Bone marrow (tissue), 2 donors: Measurements from ENCODE around the gene ZFAND4.
"Not testable (repeated sequence)": the region's sequence is repeated elsewhere in the genome, so short reads cannot be mapped to it uniquely, and the experiment has no call there.

Experiments used
- DNase-seq, 2 donors: peaks; one replicate each; lab custom pipeline; 2025; lab: John Stamatoyannopoulos, UW

ZFAND4 gene

DNA sequence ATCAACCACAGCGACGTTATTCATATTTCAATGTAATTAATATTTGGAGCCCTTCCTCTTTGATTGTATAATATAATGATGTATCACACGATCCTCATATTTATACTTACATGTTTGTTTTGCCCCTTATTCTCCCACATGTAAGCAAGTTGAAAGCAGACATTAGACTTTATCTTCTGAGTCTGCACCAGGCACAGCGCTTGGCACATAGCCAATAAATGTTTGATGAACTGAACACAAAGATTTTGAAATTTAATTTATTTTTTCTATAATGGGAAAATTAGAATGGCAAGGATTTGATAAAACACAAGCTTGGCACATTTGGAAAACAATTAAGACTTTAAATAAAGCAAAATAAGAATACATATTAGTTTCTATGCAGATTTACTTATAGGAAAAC is 31.6 kb downstream of the ZFAND4 start:
- no peak for DNase-seq

- DNase-seq: no peak
Measured at GRCh38 chr10:45640049-45640448, 32.5 kb downstream of the ZFAND4 start.

- DNase-seq: no peak
Measured at GRCh38 chr10:45627412-45628048, 45.0 kb downstream of the ZFAND4 start.

GRCh38 chr10:45625879-45626278 is 46.7 kb downstream of the ZFAND4 start:
- no peak for DNase-seq

GRCh38 chr10:45624724-45625123 is 47.8 kb downstream of the ZFAND4 start:
- no peak for DNase-seq

DNA sequence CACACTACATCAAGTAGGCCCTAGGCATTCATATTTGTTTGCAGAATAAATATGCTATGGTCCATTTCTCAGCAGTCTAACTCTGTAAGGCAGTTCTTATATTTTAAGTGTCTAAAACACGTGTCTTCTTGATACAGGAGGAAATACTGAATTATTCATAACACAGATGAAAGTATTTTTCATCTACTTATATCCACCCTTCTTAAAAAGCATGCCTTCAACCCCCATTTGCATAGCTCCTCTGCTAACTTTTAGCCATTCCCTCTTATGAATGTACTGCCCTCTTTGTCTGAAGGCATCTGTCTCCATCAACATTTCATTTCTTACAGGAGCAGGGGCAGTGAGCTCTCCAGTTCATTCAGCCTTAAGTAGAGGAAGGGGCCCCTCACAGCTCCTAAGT is 57.7 kb downstream of the ZFAND4 start:
- DNase-seq: no peak

DNA sequence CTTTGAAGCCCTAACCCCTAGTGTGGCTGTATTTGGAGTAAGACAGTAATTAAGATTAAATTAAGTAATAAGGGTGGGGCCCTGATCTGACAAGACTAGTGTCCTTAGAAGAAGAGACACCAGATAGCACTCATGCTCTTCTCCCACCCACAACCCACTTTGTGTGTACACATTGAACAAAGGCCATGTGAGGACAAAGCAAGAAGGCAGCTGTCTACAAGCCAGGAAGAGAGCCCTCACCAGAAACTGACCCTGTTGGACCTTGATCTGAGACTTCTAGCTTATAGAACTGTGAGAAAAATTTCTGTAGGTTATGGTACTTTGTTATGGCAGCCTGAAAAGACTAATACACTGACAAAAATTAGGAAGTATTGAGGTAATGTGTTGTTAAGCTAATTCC is 59.8 kb downstream of the ZFAND4 start:
- no peak for DNase-seq

- DNase-seq: no peak
Measured at GRCh38 chr10:45608052-45608451, 64.5 kb downstream of the ZFAND4 start.

GRCh38 chr10:45607276-45607675 is 65.3 kb downstream of the ZFAND4 start:
- DNase-seq: no peak

DNA sequence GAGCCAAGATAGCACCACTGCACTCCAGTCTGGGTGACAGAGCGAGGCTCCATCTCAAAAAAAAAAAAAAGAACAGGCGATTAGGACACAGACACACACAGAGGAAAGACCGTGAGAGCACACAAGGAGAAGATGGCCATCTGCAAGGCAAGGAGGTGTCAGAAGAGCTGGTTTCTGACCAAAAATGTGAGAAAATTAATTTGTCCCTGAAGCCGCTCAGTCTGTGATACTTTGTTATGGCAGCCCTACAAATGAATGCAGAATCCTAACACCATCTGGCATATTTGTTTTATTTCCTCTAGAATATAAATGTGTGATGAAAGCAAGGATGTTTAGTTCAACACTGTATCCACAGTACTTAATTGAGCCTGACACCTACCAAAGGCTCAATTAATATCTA is 69.7 kb downstream of the ZFAND4 start:
- DNase-seq: no peak

DNA sequence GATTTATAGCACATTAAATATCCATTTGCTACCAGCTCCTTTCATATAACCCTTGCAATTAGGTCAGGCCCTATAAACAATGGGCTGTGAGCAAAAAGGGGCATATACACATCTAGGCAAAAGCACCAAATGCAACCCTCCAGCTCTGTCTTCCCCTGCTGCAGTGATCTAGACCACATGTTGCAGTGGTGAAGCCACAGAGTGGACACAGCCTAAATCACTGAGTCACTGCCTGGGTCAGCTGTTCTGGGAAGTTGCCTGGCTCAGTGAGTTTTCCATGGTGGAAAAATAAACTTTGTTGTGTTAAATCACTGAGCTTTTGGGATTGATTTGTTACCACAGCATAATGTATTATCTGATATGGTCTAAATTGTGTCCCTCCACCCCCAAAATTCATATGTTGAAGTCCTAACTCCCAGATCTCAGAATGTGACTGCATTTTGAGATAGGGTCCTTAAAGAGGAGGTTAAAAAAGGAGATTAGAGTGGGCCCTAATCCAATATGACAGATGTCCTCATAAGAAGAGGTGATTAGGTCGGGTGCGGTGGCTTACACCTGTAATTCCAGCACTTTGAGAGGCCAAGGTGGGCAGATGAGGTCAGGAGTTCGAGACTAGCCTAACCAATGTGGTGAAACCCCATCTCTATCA is 70.4 kb downstream of the ZFAND4 start:
- no peak for DNase-seq

DNA sequence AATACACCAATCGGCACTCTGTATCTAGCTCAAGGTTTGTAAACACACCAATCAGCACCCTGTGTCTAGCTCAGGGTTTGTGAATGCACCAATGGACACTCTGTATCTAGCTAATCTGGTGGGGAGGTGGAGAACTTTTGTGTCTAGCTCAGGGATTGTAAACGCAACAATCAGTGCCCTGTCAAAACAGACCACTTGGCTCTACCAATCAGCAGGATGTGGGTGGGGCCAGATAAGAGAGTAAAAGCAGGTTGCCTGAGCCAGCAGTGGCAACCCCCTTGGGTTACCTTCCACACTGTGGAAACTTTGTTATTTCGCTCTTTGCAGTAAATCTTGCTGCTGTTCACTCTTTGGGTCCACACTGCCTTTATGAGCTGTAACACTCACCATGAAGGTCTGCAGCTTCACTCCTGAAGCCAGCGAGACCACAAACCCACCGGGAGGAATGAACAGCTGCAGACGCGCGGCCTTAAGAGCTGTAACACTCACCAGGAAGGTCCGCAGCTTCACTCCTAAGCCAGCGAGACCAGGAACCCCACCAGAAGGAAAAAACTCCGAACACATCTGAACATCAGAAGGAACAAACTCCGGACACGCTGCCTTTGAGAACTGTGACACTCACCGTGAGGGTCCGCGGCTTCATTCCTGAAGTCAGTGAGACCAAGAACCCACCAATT is 71.2 kb downstream of the ZFAND4 start:
- not testable (repeated sequence) for DNase-seq

DNA sequence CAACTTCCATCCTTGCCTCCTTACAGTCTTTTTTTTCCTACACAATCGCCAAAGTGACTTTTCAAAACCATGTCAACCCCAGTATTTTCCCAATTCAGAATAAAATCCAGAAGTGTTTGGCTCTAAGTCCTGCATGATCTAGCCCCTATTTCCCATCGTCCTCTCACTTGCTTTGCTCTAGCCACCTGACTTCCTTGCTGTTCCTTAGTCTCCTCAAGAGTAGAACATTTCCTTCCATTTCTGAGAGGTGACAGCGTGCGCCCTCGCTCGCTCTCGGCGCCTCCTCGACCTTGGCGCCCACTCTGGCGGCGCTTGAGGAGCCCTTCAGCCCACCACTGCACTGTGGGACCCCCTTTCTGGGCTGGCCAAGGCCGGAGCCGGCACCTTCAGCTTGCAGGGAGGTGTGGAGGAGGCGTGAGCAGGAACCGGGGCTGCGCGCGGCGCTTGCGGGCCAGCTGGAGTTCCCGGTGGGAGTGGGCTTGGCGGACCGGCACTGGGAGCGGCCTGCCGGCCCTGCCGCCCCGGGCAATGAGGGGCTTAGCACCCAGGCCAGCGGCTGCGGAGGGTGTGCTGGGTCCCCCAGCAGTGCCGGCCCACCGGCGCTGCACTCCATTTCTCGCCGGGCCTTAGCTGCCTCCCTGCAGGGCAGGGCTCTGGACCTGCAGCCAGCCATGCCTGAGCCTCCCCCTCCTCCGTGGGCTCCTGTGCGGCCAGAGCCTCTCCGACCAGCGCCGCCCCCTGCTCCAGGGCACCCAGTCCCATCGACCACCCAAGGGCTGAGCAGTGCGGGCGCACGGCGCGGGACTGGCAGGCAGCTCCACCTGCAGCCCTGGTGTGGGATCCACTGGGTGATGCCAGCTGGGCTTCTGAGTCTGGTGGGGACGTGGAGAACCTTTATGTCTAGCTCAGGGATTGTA is 72.0 kb downstream of the ZFAND4 start:
- DNase-seq: not testable (repeated sequence)

GRCh38 chr10:45599646-45600045 is 72.9 kb downstream of the ZFAND4 start:
- no peak for DNase-seq

GRCh38 chr10:45599021-45599603 is 73.5 kb downstream of the ZFAND4 start:
- no peak for DNase-seq

GRCh38 chr10:45596526-45596925 is 76.0 kb downstream of the ZFAND4 start:
- no peak for DNase-seq

DNA sequence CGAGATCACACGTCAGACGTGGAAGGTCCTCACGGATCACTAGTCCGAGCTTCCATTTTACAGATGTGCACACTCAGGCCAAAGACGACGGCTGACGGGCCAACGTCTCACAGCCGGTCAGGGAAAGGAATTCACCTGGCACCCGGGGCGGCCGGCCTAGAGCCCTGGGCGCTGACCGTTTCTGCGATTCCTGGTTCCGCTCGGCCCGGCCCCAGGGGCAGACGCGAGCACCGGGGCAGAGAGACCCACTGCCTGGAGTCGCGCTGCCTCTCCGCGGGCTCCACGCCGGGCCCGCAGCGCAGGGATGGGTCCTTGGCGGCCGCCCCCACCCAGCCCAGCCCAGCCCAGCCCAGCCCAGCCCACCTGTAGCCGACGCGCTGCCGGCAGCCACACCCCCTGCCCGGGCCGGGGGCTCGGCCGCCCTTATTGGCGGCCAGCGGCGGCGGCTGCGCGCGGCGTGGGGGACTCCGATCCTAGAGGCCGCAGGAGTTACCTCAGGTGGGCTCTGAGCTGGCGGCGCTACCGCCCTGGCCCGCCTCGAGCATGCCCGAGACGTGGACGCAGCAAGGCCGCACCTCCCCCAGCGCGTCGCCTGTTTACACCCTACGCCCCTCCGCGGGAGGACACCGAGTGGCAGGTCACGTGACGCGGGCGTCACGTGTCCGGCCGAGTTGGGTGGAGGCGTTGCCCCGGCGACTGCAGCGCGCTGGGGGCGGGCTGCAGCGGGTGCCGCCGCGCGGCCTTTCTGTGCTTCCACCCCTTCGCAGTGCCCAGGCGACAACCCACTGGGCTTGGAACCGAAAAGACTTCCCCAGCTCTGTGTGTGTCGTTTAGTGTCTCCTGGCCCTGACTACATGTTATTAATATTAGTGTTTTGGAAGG is 78.1 kb downstream of the ZFAND4 start:
- peak; percentile 59 to 80 for DNase-seq

- no peak for DNase-seq
Measured at GRCh38 chr10:45593938-45594275, 78.7 kb downstream of the ZFAND4 start.

GRCh38 chr10:45592926-45593325 is 79.6 kb downstream of the ZFAND4 start:
- no peak for DNase-seq

- DNase-seq: peak in 1 of 2 donors; percentile 42
Measured at GRCh38 chr10:45592432-45592831, 80.1 kb downstream of the ZFAND4 start.

- no peak for DNase-seq
Measured at GRCh38 chr10:45591280-45591679, 81.3 kb downstream of the ZFAND4 start.
